Esophagus squamous epithelium (tissue), 4 donors: ENCODE data around the gene NPHP4.

Experiments
- POLR2A ChIP-seq, 4 donors: fragments of 450-650 bp; IDR thresholded peaks; one replicate each; pipeline ENCODE4 v1.6.1; 2017; ENCODE audit warnings: antibody characterized with exemption in 4 of 4, mild to moderate bottlenecking in 4 of 4, moderate library complexity in 3 of 4
- TF ChIP-seq, protein P1 (sequence below), 6 experiments: fragments of 450-650 bp in 4 of 6; fragments of 200-600 bp in 2 of 6; sonication (generic) in 2 of 6; IDR thresholded peaks; one replicate each; pipeline ENCODE4 v1.5.1; 2016 to 2019; ENCODE audit warnings: antibody characterized with exemption in 6 of 6, mild to moderate bottlenecking in 4 of 6, moderate library complexity in 4 of 6

- TF ChIP-seq, protein P1, sequence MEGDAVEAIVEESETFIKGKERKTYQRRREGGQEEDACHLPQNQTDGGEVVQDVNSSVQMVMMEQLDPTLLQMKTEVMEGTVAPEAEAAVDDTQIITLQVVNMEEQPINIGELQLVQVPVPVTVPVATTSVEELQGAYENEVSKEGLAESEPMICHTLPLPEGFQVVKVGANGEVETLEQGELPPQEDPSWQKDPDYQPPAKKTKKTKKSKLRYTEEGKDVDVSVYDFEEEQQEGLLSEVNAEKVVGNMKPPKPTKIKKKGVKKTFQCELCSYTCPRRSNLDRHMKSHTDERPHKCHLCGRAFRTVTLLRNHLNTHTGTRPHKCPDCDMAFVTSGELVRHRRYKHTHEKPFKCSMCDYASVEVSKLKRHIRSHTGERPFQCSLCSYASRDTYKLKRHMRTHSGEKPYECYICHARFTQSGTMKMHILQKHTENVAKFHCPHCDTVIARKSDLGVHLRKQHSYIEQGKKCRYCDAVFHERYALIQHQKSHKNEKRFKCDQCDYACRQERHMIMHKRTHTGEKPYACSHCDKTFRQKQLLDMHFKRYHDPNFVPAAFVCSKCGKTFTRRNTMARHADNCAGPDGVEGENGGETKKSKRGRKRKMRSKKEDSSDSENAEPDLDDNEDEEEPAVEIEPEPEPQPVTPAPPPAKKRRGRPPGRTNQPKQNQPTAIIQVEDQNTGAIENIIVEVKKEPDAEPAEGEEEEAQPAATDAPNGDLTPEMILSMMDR (IDR thresholded peaks at IDR 0.05) = no peak
- no peak for TF ChIP-seq POLR2A (IDR thresholded peaks at IDR 0.05)
Measured at GRCh38 chr1:5927506-5928370, 64.5 kb downstream of the NPHP4 start.
